Fibroblast of the aortic adventitia (primary cell): Measurements from ENCODE around the gene PTGES3L. TPM values are rescaled to one million over a fixed set of nuclear protein-coding genes. Genes with fewer than 3 reads are reported as not detected.

Experiments used
- DNase-seq: peaks from one replicate; pipeline ENCODE4 v3.0.0-alpha.2; 2010; ENCODE audit warnings: low read depth
- H3K4me3 ChIP-seq: 2 replicates; pipeline ENCODE4 v1.5.1; 2011; ENCODE audit warnings: low read depth, mild to moderate bottlenecking, control low read depth, low read length, moderate library complexity
- CTCF ChIP-seq: IDR thresholded peaks from 2 replicates; pipeline ENCODE4 v1.5.1; 2011; ENCODE audit warnings: mild to moderate bottlenecking, low read length, control low read depth, inconsistent platforms; ENCODE audit not compliant: insufficient read depth
- total RNA-seq: library from RNA; depleted of rRNA; stranded (reverse); fragments of >200 nt; gene quantifications from 2 replicates; pipeline ENCODE4 v1.2.3, GENCODE V29; 2012; ENCODE audit warnings: low replicate concordance

The PTGES3L gene
- total RNA-seq, 1 donor: 0.18 TPM

- TF ChIP-seq CTCF: no peak
- H3K4me3 ChIP-seq: no peak overlapping the region
- DNase-seq: peak; percentile 87
These were observed 10.8 kb downstream of the PTGES3L start for GRCh38 chr17:42969001-42969581.

GRCh38 chr17:42967925-42968324 lies 12.0 kb downstream of the PTGES3L start:
- DNase-seq: no peak
- TF ChIP-seq CTCF: no peak
- H3K4me3 ChIP-seq: no peak overlapping the region

GRCh38 chr17:42964161-42964932 lies 15.5 kb downstream of the PTGES3L start, which contains the start of gene AARSD1:
AARSD1 (minus strand) TSS chr17:42964454; CDS start chr17:42964440, 14 bp downstream.
- peak within 1 kb of the TSS; percentile 94 for H3K4me3 ChIP-seq
- peak; percentile 94 for DNase-seq
- TF ChIP-seq CTCF: no peak

- no peak for DNase-seq
- no peak overlapping the region for H3K4me3 ChIP-seq
- no peak for TF ChIP-seq CTCF
These were observed 26.2 kb downstream of the PTGES3L start for GRCh38 chr17:42953669-42954068.

- no peak for DNase-seq
- TF ChIP-seq CTCF: no peak
- H3K4me3 ChIP-seq: no peak overlapping the region
These were observed 29.7 kb downstream of the PTGES3L start for GRCh38 chr17:42950044-42950783.

GRCh38 chr17:42946812-42947211 lies 33.1 kb downstream of the PTGES3L start:
- no peak overlapping the region for H3K4me3 ChIP-seq
- no peak for DNase-seq
- no peak for TF ChIP-seq CTCF
